Nephron (organoid): ENCODE results near the gene HEATR5A.
"Not testable (repeated sequence)": the region's sequence is repeated elsewhere in the genome, so short reads cannot be mapped to it uniquely, and the experiment has no call there.

Experiments used
- H3K27ac Mint-ChIP-seq, 3 experiments: 2 replicates each; pipeline ENCODE4 v1.8.0; 2020; ENCODE audit warnings: mixed read lengths in 3 of 3, mild to moderate bottlenecking in 2 of 3, moderate library complexity in 1 of 3
- H3K27me3 Mint-ChIP-seq: 2 replicates; pipeline ENCODE4 v1.8.0; 2021; ENCODE audit warnings: low read depth, mild to moderate bottlenecking, moderate library complexity, mixed read lengths
- H3K36me3 Mint-ChIP-seq: 2 replicates; pipeline ENCODE4 v1.8.0; 2020; ENCODE audit warnings: low read depth, mixed read lengths
- H3K4me1 Mint-ChIP-seq: 2 replicates; pipeline ENCODE4 v1.8.0; 2020; ENCODE audit warnings: mixed read lengths
- H3K4me3 Mint-ChIP-seq, 3 experiments: 2 replicates each; pipeline ENCODE4 v1.8.0; 2020; ENCODE audit warnings: mild to moderate bottlenecking in 3 of 3, mixed read lengths in 3 of 3, moderate library complexity in 2 of 3
- H3K9me3 Mint-ChIP-seq: 2 replicates; pipeline ENCODE4 v1.8.0; 2020; ENCODE audit warnings: mixed read lengths
- CTCF ChIP-seq, 3 experiments: fragments of 200-600 bp; sonication (generic); IDR thresholded peaks; one replicate each; pipeline ENCODE4 v1.5.0; 2021; ENCODE audit warnings: antibody characterized with exemption in 3 of 3; ENCODE audit not compliant: unreplicated experiment in 3 of 3

HEATR5A gene

GRCh38 chr14:31339743-31340142 lies 80.6 kb downstream of the HEATR5A start:
- Mint-ChIP-seq H3K27me3 (no peaks in the 10 kb centered on the region), H3K4me3 (no peak overlapping the region), H3K27ac (no peak overlapping the region), H3K36me3 (peaks cover 23% of the 10 kb centered on the region), H3K4me1 (peaks cover 4% of the 10 kb centered on the region), H3K9me3 (peaks cover 2% of the 10 kb centered on the region)
- no peak for TF ChIP-seq CTCF (IDR thresholded peaks at IDR 0.05; ENCODE audit: unreplicated experiment in 3 of 3)

GRCh38 chr14:31337331-31337730 lies 83.0 kb downstream of the HEATR5A start:
- peaks cover 6% of the 10 kb centered on the region for H3K9me3 Mint-ChIP-seq
- TF ChIP-seq CTCF (IDR thresholded peaks at IDR 0.05; ENCODE audit: unreplicated experiment in 3 of 3): no peak
- H3K4me1 Mint-ChIP-seq: peaks cover 4% of the 10 kb centered on the region
- H3K36me3 Mint-ChIP-seq: peaks cover 30% of the 10 kb centered on the region
- H3K27ac Mint-ChIP-seq: no peak overlapping the region
- no peak overlapping the region for H3K4me3 Mint-ChIP-seq
- no peaks in the 10 kb centered on the region for H3K27me3 Mint-ChIP-seq

GRCh38 chr14:31336646-31337045 lies 83.7 kb downstream of the HEATR5A start:
- Mint-ChIP-seq H3K36me3 (peaks cover 36% of the 10 kb centered on the region), H3K27me3 (no peaks in the 10 kb centered on the region), H3K27ac (no peak overlapping the region), H3K9me3 (peaks cover 13% of the 10 kb centered on the region), H3K4me1 (peaks cover 4% of the 10 kb centered on the region), H3K4me3 (no peak overlapping the region)
- TF ChIP-seq CTCF (IDR thresholded peaks at IDR 0.05; ENCODE audit: unreplicated experiment in 3 of 3): no peak

GRCh38 chr14:31331395-31331794 lies 89.0 kb downstream of the HEATR5A start:
- not testable (repeated sequence) for H3K27ac Mint-ChIP-seq, H3K4me1 Mint-ChIP-seq, H3K27me3 Mint-ChIP-seq, H3K4me3 Mint-ChIP-seq
- Mint-ChIP-seq H3K9me3 (peaks cover 30% of the 10 kb centered on the region), H3K36me3 (peaks cover 65% of the 10 kb centered on the region)

GRCh38 chr14:31329876-31330521 lies 90.4 kb downstream of the HEATR5A start:
- H3K9me3 Mint-ChIP-seq: peaks cover 30% of the 10 kb centered on the region
- not testable (repeated sequence) for H3K27ac Mint-ChIP-seq, H3K4me1 Mint-ChIP-seq, H3K4me3 Mint-ChIP-seq, H3K27me3 Mint-ChIP-seq
- H3K36me3 Mint-ChIP-seq: peaks cover 62% of the 10 kb centered on the region

GRCh38 chr14:31326111-31326510 lies 94.2 kb downstream of the HEATR5A start:
- no peaks in the 10 kb centered on the region for H3K27me3 Mint-ChIP-seq
- peaks cover 9% of the 10 kb centered on the region for H3K4me1 Mint-ChIP-seq
- H3K36me3 Mint-ChIP-seq: peaks cover 29% of the 10 kb centered on the region
- no peak overlapping the region for H3K27ac Mint-ChIP-seq
- H3K9me3 Mint-ChIP-seq: peaks cover 11% of the 10 kb centered on the region
- no peak overlapping the region for H3K4me3 Mint-ChIP-seq
- TF ChIP-seq CTCF (IDR thresholded peaks at IDR 0.05; ENCODE audit: unreplicated experiment in 3 of 3): no peak

- Mint-ChIP-seq H3K27me3 (no peaks in the 10 kb centered on the region), H3K4me3 (no peak overlapping the region), H3K36me3 (peaks cover 9% of the 10 kb centered on the region), H3K4me1 (peaks cover 9% of the 10 kb centered on the region), H3K27ac (no peak overlapping the region), H3K9me3 (peaks cover 3% of the 10 kb centered on the region)
- TF ChIP-seq CTCF (IDR thresholded peaks at IDR 0.05; ENCODE audit: unreplicated experiment in 3 of 3): no peak
Measured at GRCh38 chr14:31323419-31323818, 96.9 kb downstream of the HEATR5A start.
